GM18505 (cell line): Measurements from ENCODE around the gene IFIT2.
"Not testable (repeated sequence)": the region's sequence is repeated elsewhere in the genome, so short reads cannot be mapped to it uniquely, and the experiment has no call there.

ENCODE experiments used
- ATAC-seq: cut with Tn5 transposase; IDR thresholded peaks from one replicate; pipeline ENCODE4 v1.9.1; 2021; ENCODE audit not compliant: unreplicated experiment
- POLR2A ChIP-seq: IDR thresholded peaks from 4 replicates; pipeline ENCODE4 v1.6.1; 2011; ENCODE audit warnings: borderline replicate concordance; ENCODE audit not compliant: insufficient read depth, insufficient read length; ENCODE audit errors: extremely low read depth

The IFIT2 gene

DNA sequence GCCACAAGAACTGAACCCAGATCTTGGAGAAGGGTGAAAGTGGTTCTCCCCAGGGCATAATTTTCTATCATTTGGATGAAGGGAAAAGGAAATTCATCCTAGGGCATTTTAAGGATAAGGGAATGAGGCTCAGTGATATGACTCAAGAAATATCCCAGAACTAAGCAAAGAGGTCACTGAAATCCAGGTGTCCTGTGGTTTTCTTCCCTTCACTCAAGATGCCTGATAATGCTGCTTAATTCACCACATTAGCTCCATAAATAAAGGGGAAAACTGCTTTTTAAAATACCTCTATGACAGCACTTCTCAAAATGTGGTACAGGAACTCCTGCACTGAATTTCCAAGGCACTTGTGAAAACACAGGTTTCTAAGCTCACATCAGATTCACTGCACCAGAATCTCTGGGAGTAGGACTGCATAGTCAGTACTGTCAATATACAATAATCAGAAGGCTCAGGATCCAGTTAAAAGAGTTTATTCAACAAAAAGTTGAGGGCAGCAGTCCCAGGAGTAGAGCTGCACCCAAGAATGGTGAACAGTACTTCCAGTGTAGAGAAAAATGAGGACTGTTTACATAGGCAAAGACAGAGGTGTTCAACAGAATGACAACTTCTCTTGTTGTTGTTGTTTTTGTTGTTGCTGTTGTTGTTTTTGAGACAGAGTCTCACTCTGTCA, 28.8 kb downstream of the IFIT2 start:
- ATAC-seq: no peak
- no peak for TF ChIP-seq POLR2A

GRCh38 chr10:89331487-89332122, 29.8 kb downstream of the IFIT2 start:
- not testable (repeated sequence) for ATAC-seq

GRCh38 chr10:89332123-89332633, 30.3 kb downstream of the IFIT2 start:
- ATAC-seq: peak; percentile 45
- TF ChIP-seq POLR2A: peak; percentile 46

- TF ChIP-seq POLR2A: no peak
- no peak for ATAC-seq
Measured at GRCh38 chr10:89335226-89335625, 33.4 kb downstream of the IFIT2 start.

DNA sequence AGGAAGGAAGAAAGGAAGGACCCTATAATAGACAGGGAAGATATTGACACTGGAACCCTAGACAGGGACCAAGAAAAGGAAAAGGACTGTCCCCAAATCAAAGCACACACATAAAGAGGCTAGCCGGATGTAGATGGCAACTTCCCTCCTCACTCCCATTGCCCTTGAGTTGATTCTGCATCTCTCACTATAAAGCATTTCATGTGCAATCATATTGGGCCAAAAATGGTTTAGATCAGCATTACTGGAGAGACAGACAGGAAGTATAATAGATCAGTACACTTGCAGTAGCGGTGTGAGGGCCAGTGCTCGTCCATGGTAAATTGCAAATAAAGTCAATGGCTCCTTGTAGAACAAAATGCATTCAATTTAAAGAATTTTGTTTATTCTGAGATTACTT, 34.4 kb downstream of the IFIT2 start:
- no peak for ATAC-seq
- no peak for TF ChIP-seq POLR2A

- ATAC-seq: no peak
- no peak for TF ChIP-seq POLR2A
Measured at GRCh38 chr10:89337484-89337883, 35.6 kb downstream of the IFIT2 start.

- no peak for ATAC-seq
- TF ChIP-seq POLR2A: no peak
Measured at GRCh38 chr10:89338713-89339112, 36.9 kb downstream of the IFIT2 start.

GRCh38 chr10:89339875-89340274, 38.0 kb downstream of the IFIT2 start:
- no peak for TF ChIP-seq POLR2A
- no peak for ATAC-seq

- ATAC-seq: no peak
Measured at GRCh38 chr10:89341649-89342048, 39.8 kb downstream of the IFIT2 start.

GRCh38 chr10:89342206-89342958, 40.5 kb downstream of the IFIT2 start:
- no peak for ATAC-seq
- no peak for TF ChIP-seq POLR2A

More at GRCh38 chr10:89341649-89342048, 39.8 kb downstream of the IFIT2 start:
- TF ChIP-seq POLR2A: no peak

DNA sequence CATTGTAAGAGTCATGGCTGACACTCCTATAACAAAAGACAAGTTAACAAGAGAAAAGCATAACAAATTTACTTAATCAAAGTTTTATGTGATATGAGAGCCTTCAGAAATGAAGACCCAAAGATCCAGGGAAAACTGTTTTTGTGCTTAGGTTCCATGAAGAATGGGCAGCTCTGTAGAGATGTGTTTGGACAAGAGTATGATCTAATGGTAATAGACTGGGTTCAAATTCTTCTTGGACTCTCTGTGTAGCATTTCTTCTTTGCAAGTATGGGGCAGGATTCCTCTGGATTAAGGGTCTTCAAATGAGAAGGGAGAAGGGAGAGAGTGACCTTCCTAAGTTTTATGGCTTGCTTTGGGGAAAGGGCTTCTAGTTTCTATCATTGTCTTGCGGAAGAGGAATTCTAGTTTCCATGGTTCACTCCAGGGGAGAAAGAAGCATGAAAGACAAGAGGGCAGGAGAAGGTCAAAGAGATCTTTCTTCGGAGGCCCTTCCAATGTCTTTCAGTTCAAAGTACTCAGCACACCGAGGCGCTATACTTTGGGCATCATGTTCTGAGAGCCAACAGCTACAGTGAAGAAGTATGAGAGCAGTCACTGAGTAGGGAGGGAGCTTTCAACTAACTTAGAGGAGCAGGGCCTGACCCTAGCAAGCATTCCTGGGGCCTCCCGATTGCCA, 41.4 kb downstream of the IFIT2 start:
- ATAC-seq: no peak
- TF ChIP-seq POLR2A: no peak

GRCh38 chr10:89344156-89344555, 42.3 kb downstream of the IFIT2 start:
- no peak for ATAC-seq

DNA sequence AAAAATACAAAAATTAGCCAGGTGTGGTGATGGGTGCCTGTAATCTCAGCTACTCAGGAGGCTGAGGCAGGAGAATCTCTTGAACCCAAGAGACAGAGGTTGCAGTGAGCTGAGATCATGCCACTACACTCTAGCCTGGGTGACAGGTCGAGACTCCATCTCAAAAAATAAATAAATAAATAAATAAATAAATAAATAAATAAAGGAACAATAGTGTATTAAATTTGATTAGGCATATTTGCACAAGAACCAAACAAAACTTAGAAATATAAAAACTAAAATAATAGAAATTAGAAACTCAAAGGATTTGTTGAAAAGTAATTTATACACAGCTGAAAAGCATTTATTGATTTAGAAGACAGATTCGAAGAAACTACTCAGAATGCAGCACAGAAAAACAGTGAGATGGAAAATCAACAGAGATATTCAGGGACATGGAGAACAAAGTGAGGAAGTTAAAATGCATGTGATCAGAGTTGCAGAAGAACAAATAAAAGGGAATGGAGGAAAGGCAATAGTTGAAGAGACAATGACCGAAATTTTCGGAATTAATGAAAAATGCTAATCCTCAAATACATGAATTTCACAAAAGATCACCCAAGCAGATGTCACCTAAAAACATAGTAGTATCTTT, 43.6 kb downstream of the IFIT2 start:
- ATAC-seq: no peak

More at GRCh38 chr10:89344156-89344555, 42.3 kb downstream of the IFIT2 start:
- no peak for TF ChIP-seq POLR2A

More for the DNA sequence above, 43.6 kb downstream of the IFIT2 start:
- TF ChIP-seq POLR2A: no peak
